Esophagus (tissue), 2 donors: Measurements from ENCODE around the gene SCN5A. TPM values are rescaled to one million over a fixed set of nuclear protein-coding genes. Genes with fewer than 3 reads are reported as not detected.

Experiments
- H3K27ac ChIP-seq, 2 donors: one replicate each; pipeline ENCODE4 v1.5.1; 2013; ENCODE audit warnings: low read depth in 2 of 2, mild to moderate bottlenecking in 2 of 2, inconsistent platforms in 1 of 2, low read length in 1 of 2, moderate library complexity in 1 of 2
- H3K27me3 ChIP-seq, 2 donors: one replicate each; pipeline ENCODE4 v1.6.1; 2013; ENCODE audit warnings: low read length in 2 of 2, control low read depth in 1 of 2, mild to moderate bottlenecking in 1 of 2; ENCODE audit not compliant: insufficient read depth in 2 of 2, control insufficient read depth in 1 of 2
- H3K36me3 ChIP-seq, 2 donors: one replicate each; pipeline ENCODE4 v1.6.1; 2013; ENCODE audit warnings: low read length in 1 of 2; ENCODE audit not compliant: control insufficient read depth in 2 of 2, insufficient read depth in 2 of 2
- H3K4me1 ChIP-seq, 2 donors: one replicate each; pipeline ENCODE4 v1.6.1; 2013; ENCODE audit warnings: low read length in 1 of 2; ENCODE audit not compliant: control insufficient read depth in 2 of 2, insufficient read depth in 2 of 2
- H3K4me3 ChIP-seq, 2 donors: one replicate each; pipeline ENCODE4 v1.5.1; 2013; ENCODE audit warnings: low read length in 2 of 2, mild to moderate bottlenecking in 2 of 2, low read depth in 1 of 2, moderate library complexity in 1 of 2
- H3K9me3 ChIP-seq, 2 donors: one replicate each; pipeline ENCODE4 v1.6.1; 2013; ENCODE audit warnings: mild to moderate bottlenecking in 2 of 2, low read depth in 1 of 2, low read length in 1 of 2, moderate library complexity in 1 of 2; ENCODE audit not compliant: control insufficient read depth in 2 of 2, insufficient read depth in 1 of 2
- WGBS, 2 donors: extraction: QIAGEN DNeasy Blood & Tissue Kit; methylation state at CpG; one replicate each; pipeline ENCODE4 v1.1.7; 2013; 5-methylcytosine and 5-hydroxymethylcytosine counted together
- polyA plus RNA-seq, 2 donors: library from polyadenylated mRNA; stranded (reverse); fragments of 200-250 nt; gene quantifications; one replicate each; pipeline ENCODE4 v1.2.3, GENCODE V29; 2013
- donor health status: healthy with polysubstance abuse.
- donor health status: Bipolar disorder and iron deficiency.

Gene SCN5A
- polyA plus RNA-seq: under 1 TPM; 0.02 to 0.05 TPM

GRCh38 chr3:38649500-38650247, at the start of gene SCN5A:
TSS of gene SCN5A (minus strand) at chr3:38649687. CDS start at chr3:38633307, 16,380 bp downstream.
- Histone ChIP-seq H3K4me3 (peak within 1 kb of the TSS; percentile 33 to 45), H3K9me3 (no peaks in the 10 kb centered on the region), H3K4me1 (peaks cover 5 to 12% of the 10 kb centered on the region in 2 donors), H3K36me3 (no peaks in the 10 kb centered on the region), H3K27ac (no peak within 1 kb of the TSS), H3K27me3 (peaks cover 0 to 14% of the 10 kb centered on the region in 2 donors)
- WGBS, 2 donors: 1 to 2% methylated on average over 28 to 76 of the region's 76 CpGs

- Histone ChIP-seq H3K27ac (no peak overlapping the region), H3K36me3 (no peaks in the 10 kb centered on the region), H3K4me1 (no peaks in the 10 kb centered on the region), H3K9me3 (no peaks in the 10 kb centered on the region), H3K27me3 (no peaks in the 10 kb centered on the region), H3K4me3 (no peak overlapping the region)
- 84 to 88% methylated on average over 5 of the region's 5 CpGs for WGBS, 2 donors
Measured at GRCh38 chr3:38698760-38699159, 49.3 kb upstream of the SCN5A start.

- H3K27ac ChIP-seq: no peak overlapping the region
- WGBS, 2 donors: 94% methylated on average over 12 of the region's 12 CpGs
Measured at GRCh38 chr3:38698061-38698460, 48.6 kb upstream of the SCN5A start.

GRCh38 chr3:38696034-38696433, 46.5 kb upstream of the SCN5A start:
- Histone ChIP-seq H3K27me3 (no peaks in the 10 kb centered on the region), H3K36me3 (no peaks in the 10 kb centered on the region)
- 60 to 65% methylated on average over 2 of the region's 2 CpGs for WGBS, 2 donors

More at GRCh38 chr3:38698061-38698460, 48.6 kb upstream of the SCN5A start:
- H3K36me3 ChIP-seq: no peaks in the 10 kb centered on the region
- no peaks in the 10 kb centered on the region for H3K4me1 ChIP-seq
- no peaks in the 10 kb centered on the region for H3K27me3 ChIP-seq
- H3K4me3 ChIP-seq: no peak overlapping the region
- H3K9me3 ChIP-seq: no peaks in the 10 kb centered on the region

GRCh38 chr3:38690185-38690584, 40.7 kb upstream of the SCN5A start:
- H3K9me3 ChIP-seq: no peaks in the 10 kb centered on the region
- H3K4me1 ChIP-seq: no peaks in the 10 kb centered on the region
- WGBS, 2 donors: 76 to 79% methylated on average over 2 of the region's 2 CpGs
- no peaks in the 10 kb centered on the region for H3K27me3 ChIP-seq
- no peaks in the 10 kb centered on the region for H3K36me3 ChIP-seq
- H3K4me3 ChIP-seq: no peak overlapping the region
- H3K27ac ChIP-seq: no peak overlapping the region

More at GRCh38 chr3:38696034-38696433, 46.5 kb upstream of the SCN5A start:
- Histone ChIP-seq H3K4me1 (no peaks in the 10 kb centered on the region), H3K27ac (no peak overlapping the region), H3K9me3 (no peaks in the 10 kb centered on the region), H3K4me3 (no peak overlapping the region)

GRCh38 chr3:38689774-38690173, 40.3 kb upstream of the SCN5A start:
- Histone ChIP-seq H3K4me1 (no peaks in the 10 kb centered on the region), H3K9me3 (no peaks in the 10 kb centered on the region), H3K36me3 (no peaks in the 10 kb centered on the region), H3K27ac (no peak overlapping the region), H3K4me3 (no peak overlapping the region), H3K27me3 (no peaks in the 10 kb centered on the region)
- WGBS, 2 donors: 81% methylated on average over 3 of the region's 3 CpGs

GRCh38 chr3:38689346-38689745, 39.9 kb upstream of the SCN5A start:
- H3K27ac ChIP-seq: no peak overlapping the region
- whole genome bisulfite sequencing, 2 donors: 86 to 90% methylated on average over 4 of the region's 4 CpGs
- H3K9me3 ChIP-seq: no peaks in the 10 kb centered on the region
- no peaks in the 10 kb centered on the region for H3K4me1 ChIP-seq
- H3K27me3 ChIP-seq: no peaks in the 10 kb centered on the region
- H3K36me3 ChIP-seq: no peaks in the 10 kb centered on the region
- H3K4me3 ChIP-seq: no peak overlapping the region

- Histone ChIP-seq H3K36me3 (no peaks in the 10 kb centered on the region), H3K4me1 (no peaks in the 10 kb centered on the region)
Measured at GRCh38 chr3:38687321-38687720, 37.8 kb upstream of the SCN5A start.

GRCh38 chr3:38684546-38684945, 35.1 kb upstream of the SCN5A start:
- Histone ChIP-seq H3K4me3 (no peak overlapping the region), H3K36me3 (no peaks in the 10 kb centered on the region), H3K9me3 (no peaks in the 10 kb centered on the region), H3K27ac (no peak overlapping the region), H3K27me3 (no peaks in the 10 kb centered on the region), H3K4me1 (no peaks in the 10 kb centered on the region)
- 43% methylated on average over 5 of the region's 5 CpGs for WGBS, 2 donors

More at GRCh38 chr3:38687321-38687720, 37.8 kb upstream of the SCN5A start:
- Histone ChIP-seq H3K27ac (no peak overlapping the region), H3K9me3 (no peaks in the 10 kb centered on the region), H3K27me3 (no peaks in the 10 kb centered on the region), H3K4me3 (no peak overlapping the region)
- WGBS, 2 donors: 49 to 53% methylated on average over 2 of the region's 2 CpGs

GRCh38 chr3:38669668-38670067, 20.2 kb upstream of the SCN5A start:
- 25 to 28% methylated on average over 4 of the region's 4 CpGs for WGBS, 2 donors

More at GRCh38 chr3:38669668-38670067, 20.2 kb upstream of the SCN5A start:
- H3K27me3 ChIP-seq: no peaks in the 10 kb centered on the region
- no peaks in the 10 kb centered on the region for H3K9me3 ChIP-seq
- no peaks in the 10 kb centered on the region for H3K36me3 ChIP-seq
- H3K27ac ChIP-seq: no peak overlapping the region
- no peak overlapping the region for H3K4me3 ChIP-seq
- no peaks in the 10 kb centered on the region for H3K4me1 ChIP-seq
